NB4 (cell line): ENCODE data around the gene TMUB1.

ENCODE experiments used
- CTCF ChIP-seq: IDR thresholded peaks from one replicate; pipeline ENCODE4 v1.5.1; 2012; ENCODE audit warnings: low read depth, low read length
- MAX ChIP-seq: IDR thresholded peaks from 2 replicates; pipeline ENCODE4 v1.6.1; 2011; ENCODE audit warnings: low read depth, low read length
- MYC ChIP-seq: IDR thresholded peaks from 2 replicates; pipeline ENCODE4 v1.6.1; 2011; ENCODE audit warnings: low read depth, low read length
- POLR2A ChIP-seq: IDR thresholded peaks from 2 replicates; pipeline ENCODE4 v1.6.1; 2011; ENCODE audit warnings: mild to moderate bottlenecking; ENCODE audit not compliant: insufficient read length; ENCODE audit errors: extremely low read depth

- TF ChIP-seq CTCF (no peak), POLR2A (no peak), MYC (no peak), MAX (no peak)
These were observed 12.0 kb downstream of the TMUB1 start for GRCh38 chr7:151071032-151071866.
